GM23338 (cell line): ENCODE data around the gene GCH1. TPM values are rescaled to one million over a fixed set of nuclear protein-coding genes. Genes with fewer than 3 reads are reported as not detected.

Experiments used
- ATAC-seq: fragments of 200-7000 bp; cut with Tn5 transposase; 3 replicates; pipeline ENCODE4 v1.9.1; 2020
- DNase-seq: peaks from one replicate; pipeline ENCODE4 v3.0.0-alpha.2; 2015; ENCODE audit warnings: low spot score
- H2AFZ ChIP-seq: fragments of 200-600 bp; sonication (generic); 2 replicates; pipeline ENCODE4 v1.8.0; 2016; ENCODE audit warnings: antibody characterized with exemption, mild to moderate bottlenecking, moderate library complexity
- H3F3A ChIP-seq: fragments of 200-600 bp; sonication (generic); replicated peaks from 2 replicates; pipeline ENCODE4 v1.8.0; 2017; ENCODE audit warnings: antibody characterized with exemption, mixed run types, low read depth
- H3K27ac ChIP-seq: fragments of 200-600 bp; sonication (generic); 2 replicates; pipeline ENCODE4 v1.6.1; 2016; ENCODE audit warnings: low read depth
- H3K27me3 ChIP-seq: fragments of 200-600 bp; sonication (generic); 2 replicates; pipeline ENCODE4 v1.8.0; 2016; ENCODE audit warnings: mild to moderate bottlenecking, mixed run types, moderate library complexity; ENCODE audit not compliant: insufficient read depth
- H3K36me3 ChIP-seq: fragments of 200-600 bp; sonication (generic); 2 replicates; pipeline ENCODE4 v1.8.0; 2016; ENCODE audit warnings: mild to moderate bottlenecking; ENCODE audit not compliant: insufficient read depth
- H3K4me1 ChIP-seq: fragments of 200-600 bp; sonication (generic); 2 replicates; pipeline ENCODE4 v1.8.0; 2016; ENCODE audit warnings: mild to moderate bottlenecking, moderate library complexity; ENCODE audit not compliant: insufficient read depth
- H3K4me2 ChIP-seq: fragments of 200-600 bp; sonication (generic); 2 replicates; pipeline ENCODE4 v1.7.1; 2017; ENCODE audit warnings: mixed run types
- H3K4me3 ChIP-seq: fragments of 200-600 bp; sonication (generic); 2 replicates; pipeline ENCODE4 v1.6.1; 2016; ENCODE audit warnings: mixed run types
- H3K79me2 ChIP-seq: fragments of 200-600 bp; sonication (generic); replicated peaks from 2 replicates; pipeline ENCODE4 v1.8.0; 2017; ENCODE audit warnings: mild to moderate bottlenecking; ENCODE audit not compliant: insufficient read depth
- H3K9me2 ChIP-seq: fragments of 200-600 bp; sonication (generic); 2 replicates; pipeline ENCODE4 v1.8.0; 2017; ENCODE audit not compliant: insufficient read depth
- H4K20me1 ChIP-seq: fragments of 200-600 bp; sonication (generic); replicated peaks from 2 replicates; pipeline ENCODE4 v1.8.0; 2017; ENCODE audit warnings: mild to moderate bottlenecking; ENCODE audit not compliant: insufficient read depth
- H3K27ac Mint-ChIP-seq: 2 replicates; pipeline ENCODE4 v1.8.0; 2020; ENCODE audit warnings: inconsistent platforms, mild to moderate bottlenecking, moderate library complexity, mixed read lengths
- H3K27me3 Mint-ChIP-seq: 3 replicates; pipeline ENCODE4 v1.8.0; 2022; ENCODE audit warnings: low read depth, mild to moderate bottlenecking, moderate library complexity, mixed read lengths, inconsistent platforms; ENCODE audit not compliant: insufficient read depth, poor library complexity
- H3K36me3 Mint-ChIP-seq: 3 replicates; pipeline ENCODE4 v1.8.0; 2021; ENCODE audit warnings: low read depth, mild to moderate bottlenecking, inconsistent platforms, moderate library complexity, mixed read lengths
- H3K4me1 Mint-ChIP-seq: 3 replicates; pipeline ENCODE4 v1.8.0; 2020; ENCODE audit warnings: mild to moderate bottlenecking, inconsistent platforms, mixed read lengths
- H3K4me3 Mint-ChIP-seq: 3 replicates; pipeline ENCODE4 v1.8.0; 2021; ENCODE audit warnings: moderate library complexity, mild to moderate bottlenecking, inconsistent platforms, mixed read lengths
- H3K9me3 Mint-ChIP-seq: 3 replicates; pipeline ENCODE4 v1.8.0; 2020; ENCODE audit warnings: moderate library complexity, mild to moderate bottlenecking, inconsistent platforms, mixed read lengths
- CREB1 ChIP-seq: fragments of 250-450 bp; sonication (Bioruptor Pico); IDR thresholded peaks from 2 replicates; pipeline ENCODE4 v1.5.0; 2020; ENCODE audit warnings: low read depth, mild to moderate bottlenecking, moderate library complexity
- EZH2phosphoT487 ChIP-seq: fragments of 200-600 bp; sonication (generic); IDR thresholded peaks from one replicate; pipeline ENCODE4 v1.8.1; 2018; ENCODE audit warnings: antibody characterized with exemption; ENCODE audit not compliant: unreplicated experiment
- NANOG ChIP-seq: IDR thresholded peaks from 2 replicates; pipeline ENCODE4 v1.6.1; 2016; ENCODE audit warnings: antibody characterized with exemption, borderline replicate concordance
- POLR2AphosphoS5 ChIP-seq: IDR thresholded peaks from 2 replicates; pipeline ENCODE4 v1.6.1; 2016; ENCODE audit warnings: antibody characterized with exemption, low read depth
- REST ChIP-seq: IDR thresholded peaks from one replicate; pipeline ENCODE4 v1.6.1; 2018; ENCODE audit warnings: antibody characterized with exemption; ENCODE audit not compliant: unreplicated experiment
- ZNF462 ChIP-seq: fragments of 250-450 bp; sonication (Bioruptor Pico); IDR thresholded peaks from 2 replicates; pipeline ENCODE4 v1.5.0; 2020; ENCODE audit warnings: mild to moderate bottlenecking, moderate library complexity
- polyA plus RNA-seq: library from polyadenylated mRNA; unstranded; fragments of >200 nt; fragmentation: Nextera tagmentation; extraction: Ambion mirVana; gene quantifications from 2 replicates; pipeline ENCODE4 v1.2.1, GENCODE V29; 2016
- total RNA-seq: library from RNA; depleted of rRNA; stranded (reverse); fragments of >200 nt; shearing (Covaris generic); gene quantifications from 2 replicates; pipeline ENCODE4 v1.2.3, GENCODE V29; 2014

GCH1 gene
- total and polyA plus RNA-seq, 2 experiments from 2014 or later, result 8.7 to 15.0 TPM

DNA sequence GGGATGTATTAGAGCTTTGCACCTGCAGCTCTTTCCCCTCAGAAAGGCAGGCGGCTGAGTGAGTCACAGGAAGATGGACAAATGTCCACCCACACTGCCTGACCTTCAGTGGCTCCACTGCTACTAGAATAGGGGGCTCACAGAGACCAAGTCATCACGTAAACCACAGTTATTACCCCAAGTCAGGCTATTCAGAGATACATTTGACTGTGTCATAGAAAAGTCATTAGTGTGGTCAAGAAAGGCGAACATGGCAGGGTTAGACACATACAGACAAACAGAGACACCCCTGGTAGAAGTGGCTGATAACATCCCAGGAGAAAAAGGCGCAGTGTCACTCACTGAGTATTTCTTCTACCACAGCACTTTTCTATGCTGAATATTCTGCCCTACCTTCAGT is 36.0 kb downstream of the GCH1 start (continued):
- TF ChIP-seq ZNF462 (CRISPR knock-in tag), result no peak
- no peak for TF ChIP-seq NANOG

DNA sequence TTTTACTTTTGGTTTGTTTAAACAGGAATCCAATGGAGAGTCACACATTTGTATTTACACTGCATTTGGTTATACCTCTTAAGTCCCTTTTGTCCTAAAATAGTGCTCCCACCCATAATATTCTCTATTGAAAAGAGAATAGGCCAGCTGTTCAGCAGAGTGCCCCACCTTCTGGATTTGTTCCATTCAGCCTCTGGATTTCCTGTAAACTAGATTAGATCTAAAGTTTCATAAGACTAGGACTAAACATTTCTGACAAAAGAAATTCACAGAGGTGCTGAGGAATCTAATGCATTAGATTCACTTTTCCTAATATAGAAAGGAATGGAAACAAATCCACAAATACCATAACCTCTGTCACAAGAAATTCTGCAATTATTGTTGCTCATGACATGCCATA is 38.1 kb downstream of the GCH1 start:
- Histone ChIP-seq H3K4me2 (no peak overlapping the region), H3F3A (no peaks in the 10 kb centered on the region), H3K79me2 (peaks cover 10% of the 10 kb centered on the region; the same call in 1 of the 2 replicates), H2AFZ (no peak overlapping the region), H3K27ac (no peak overlapping the region), H3K9me2 (no peaks in the 10 kb centered on the region), H4K20me1 (no peaks in the 10 kb centered on the region), H3K27me3 (no peaks in the 10 kb centered on the region), H3K4me1 (no peaks in the 10 kb centered on the region), H3K4me3 (no peak overlapping the region), H3K36me3 (no peaks in the 10 kb centered on the region)
- no peaks in the 10 kb centered on the region; the same call in 1 of the 3 replicates for H3K36me3 Mint-ChIP-seq
- H3K27me3 Mint-ChIP-seq, result peaks cover 4% of the 10 kb centered on the region
- H3K4me3 Mint-ChIP-seq, result no peak overlapping the region
- no peaks in the 10 kb centered on the region for H3K9me3 Mint-ChIP-seq
- no peak overlapping the region for H3K27ac Mint-ChIP-seq
- TF ChIP-seq POLR2AphosphoS5, result no peak
- TF ChIP-seq EZH2phosphoT487, result no peak
- TF ChIP-seq REST, result no peak
- TF ChIP-seq CREB1 (CRISPR knock-in tag), result no peak
- ATAC-seq, result no peak
- no peak for DNase-seq
- H3K4me1 Mint-ChIP-seq, result peaks cover under 1% of the 10 kb centered on the region; the same call in 1 of the 3 replicates
